Hindlimb muscle (tissue), 1 donor: Measurements from ENCODE around the gene CHID1. TPM values are rescaled to one million over a fixed set of nuclear protein-coding genes. Genes with fewer than 3 reads are reported as not detected.

Source experiments
- DNase-seq: peaks from one replicate; pipeline ENCODE4 v3.0.0-alpha.2; 2013
- polyA plus RNA-seq: library from polyadenylated mRNA; unstranded; fragments of 120-200 nt; gene quantifications from one replicate; pipeline ENCODE4 v1.2.1, GENCODE V29; 2013; ENCODE audit not compliant: insufficient read length

CHID1 gene
- polyA plus RNA-seq, 1 donor, result 61.0 TPM

DNA sequence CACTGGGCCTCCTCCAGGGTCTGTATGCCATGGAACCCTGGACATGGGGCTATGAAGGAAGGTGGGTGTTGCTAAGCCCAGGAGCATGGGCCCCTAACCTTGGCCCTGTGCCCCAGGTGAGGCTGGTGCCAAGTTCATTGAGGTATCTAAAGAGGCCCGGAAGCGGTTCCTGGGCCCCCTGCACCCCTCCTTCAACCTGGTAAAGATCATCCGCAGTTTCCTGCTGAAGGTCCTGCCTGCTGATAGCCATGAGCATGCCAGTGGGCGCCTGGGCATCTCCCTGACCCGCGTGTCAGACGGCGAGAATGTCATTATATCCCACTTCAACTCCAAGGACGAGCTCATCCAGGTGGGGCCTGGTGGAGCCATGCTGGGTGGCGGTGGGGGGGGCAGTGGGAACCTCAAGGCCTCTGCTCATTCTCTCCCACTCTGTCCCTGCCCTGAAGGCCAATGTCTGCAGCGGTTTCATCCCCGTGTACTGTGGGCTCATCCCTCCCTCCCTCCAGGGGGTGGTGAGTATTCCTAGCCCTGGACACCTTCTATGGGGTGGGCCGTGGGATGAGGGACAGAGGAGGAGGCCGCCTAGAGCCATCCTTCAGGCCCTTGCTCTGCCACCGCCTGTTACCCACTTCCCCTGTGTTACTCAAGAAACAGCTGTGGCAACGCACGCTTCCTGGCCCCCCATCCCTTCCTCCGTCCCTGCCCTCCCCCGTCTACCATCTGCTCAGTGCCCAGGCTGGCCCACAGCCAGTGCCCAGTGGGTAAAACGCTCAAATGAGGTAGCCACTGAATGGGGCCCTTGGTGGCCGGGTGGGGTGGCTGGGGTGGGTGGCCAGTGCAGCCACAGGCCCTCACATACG is 88.9 kb downstream of the CHID1 start:
- no peak for DNase-seq

DNA sequence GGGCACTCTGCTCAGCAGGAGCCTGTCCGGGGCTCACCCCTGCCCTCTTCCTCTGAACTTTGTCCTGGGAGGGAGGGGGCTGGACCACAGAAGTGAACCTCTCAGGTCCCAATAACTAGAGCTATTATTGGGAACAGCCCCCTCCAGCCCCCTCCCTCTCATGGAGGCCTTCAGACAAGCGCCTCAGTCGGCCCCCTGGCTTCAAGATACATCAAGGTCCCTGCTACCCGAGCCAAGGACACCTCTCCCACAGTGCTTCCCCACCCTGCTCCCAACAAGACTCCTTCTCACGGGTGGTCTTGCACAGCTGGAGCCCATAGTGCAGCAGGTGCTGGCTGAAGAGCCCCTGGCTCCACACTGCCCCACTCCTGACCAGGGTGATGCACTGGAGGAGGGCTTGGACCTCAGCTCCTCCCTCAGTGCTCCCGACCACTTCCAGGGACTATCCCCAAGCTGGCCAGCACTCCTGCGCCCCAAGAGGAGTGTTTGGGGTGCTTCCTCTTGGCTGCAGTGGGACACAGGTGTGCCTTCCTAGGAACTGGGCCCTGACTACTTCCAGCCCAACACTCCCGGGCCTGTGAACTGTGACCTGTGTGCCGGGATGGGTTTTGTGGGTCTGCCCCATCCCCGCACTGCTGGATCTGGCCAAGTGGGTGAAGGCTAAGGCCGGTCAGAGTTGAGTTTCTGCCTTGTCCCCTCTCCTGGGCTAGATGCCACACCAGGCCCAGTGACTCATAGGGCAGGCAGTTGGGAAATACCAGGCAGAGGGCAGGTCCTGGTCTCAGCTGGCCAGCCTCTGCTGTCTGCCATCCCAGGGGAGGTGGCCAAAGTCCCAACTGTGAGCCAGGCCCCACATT is 89.7 kb downstream of the CHID1 start:
- no peak for DNase-seq

DNA sequence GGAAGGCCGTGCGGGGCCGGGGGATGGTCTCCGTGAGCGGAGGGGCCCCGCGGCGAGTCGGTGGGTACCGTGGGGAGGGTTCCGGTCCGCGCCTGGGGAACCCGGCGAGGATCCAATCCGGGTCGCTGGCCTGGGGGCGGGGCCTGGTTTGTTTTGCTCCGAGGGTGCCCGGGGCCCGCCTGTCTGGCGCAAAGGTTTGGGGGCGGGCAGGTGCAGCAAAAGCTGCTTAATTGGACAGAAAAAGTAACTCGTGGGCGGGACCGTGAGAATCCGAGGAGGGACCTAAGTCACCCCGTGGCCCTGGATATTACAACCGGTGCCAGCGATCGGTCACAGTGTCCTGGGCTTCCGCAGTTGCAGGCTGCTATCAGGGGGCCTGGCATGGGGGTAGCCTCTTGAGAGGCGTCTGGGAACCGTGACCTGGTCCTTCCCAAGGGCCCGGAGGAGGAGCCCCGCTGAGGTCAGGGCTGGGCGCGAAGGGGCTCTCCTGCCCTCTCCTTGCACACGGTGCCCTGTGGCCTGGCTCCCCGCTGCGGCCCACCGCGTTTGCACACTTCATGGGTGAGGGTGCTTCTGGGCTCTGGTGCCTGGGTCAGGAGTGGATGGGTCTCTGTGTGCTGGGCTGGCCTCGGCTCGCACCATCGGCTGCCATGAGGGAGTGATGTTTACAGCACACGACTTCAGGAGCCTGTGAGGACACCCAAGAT is 90.5 kb downstream of the CHID1 start:
- no peak for DNase-seq

DNA sequence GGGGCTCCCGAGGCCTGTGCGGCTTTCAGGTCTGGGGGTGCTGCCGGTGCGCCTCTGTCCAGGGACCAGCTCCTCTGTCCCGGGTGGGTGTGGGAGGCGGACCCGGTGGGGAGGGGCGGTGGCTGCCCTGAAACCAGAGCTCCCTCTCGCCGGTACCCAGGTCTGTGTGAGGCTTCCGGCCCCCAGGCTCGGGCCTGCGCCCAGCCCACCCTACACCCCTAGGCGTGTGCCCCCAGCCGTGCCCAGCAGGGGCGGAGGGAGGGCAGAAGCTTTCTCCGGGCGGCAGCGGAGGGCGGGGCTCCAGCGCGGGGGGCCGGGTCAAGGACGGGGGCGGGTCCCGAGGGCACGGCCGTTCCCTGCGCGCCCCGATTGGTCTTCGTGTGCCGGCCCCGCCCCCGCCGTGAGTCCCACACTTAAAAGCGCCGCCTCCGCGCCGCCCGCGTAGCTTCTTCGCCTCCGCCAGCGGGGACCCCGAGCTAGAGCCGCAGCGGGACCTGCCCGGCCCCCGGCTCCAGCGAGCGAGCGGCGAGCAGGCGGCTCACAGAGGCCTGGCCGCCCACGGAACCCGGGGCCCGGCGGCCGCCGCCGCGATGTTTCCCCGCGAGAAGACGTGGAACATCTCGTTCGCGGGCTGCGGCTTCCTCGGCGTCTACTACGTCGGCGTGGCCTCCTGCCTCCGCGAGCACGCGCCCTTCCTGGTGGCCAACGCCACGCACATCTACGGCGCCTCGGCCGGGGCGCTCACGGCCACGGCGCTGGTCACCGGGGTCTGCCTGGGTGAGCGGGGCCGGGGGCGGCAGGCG is 91.3 kb downstream of the CHID1 start:
- DNase-seq, result peak; percentile 89

DNA sequence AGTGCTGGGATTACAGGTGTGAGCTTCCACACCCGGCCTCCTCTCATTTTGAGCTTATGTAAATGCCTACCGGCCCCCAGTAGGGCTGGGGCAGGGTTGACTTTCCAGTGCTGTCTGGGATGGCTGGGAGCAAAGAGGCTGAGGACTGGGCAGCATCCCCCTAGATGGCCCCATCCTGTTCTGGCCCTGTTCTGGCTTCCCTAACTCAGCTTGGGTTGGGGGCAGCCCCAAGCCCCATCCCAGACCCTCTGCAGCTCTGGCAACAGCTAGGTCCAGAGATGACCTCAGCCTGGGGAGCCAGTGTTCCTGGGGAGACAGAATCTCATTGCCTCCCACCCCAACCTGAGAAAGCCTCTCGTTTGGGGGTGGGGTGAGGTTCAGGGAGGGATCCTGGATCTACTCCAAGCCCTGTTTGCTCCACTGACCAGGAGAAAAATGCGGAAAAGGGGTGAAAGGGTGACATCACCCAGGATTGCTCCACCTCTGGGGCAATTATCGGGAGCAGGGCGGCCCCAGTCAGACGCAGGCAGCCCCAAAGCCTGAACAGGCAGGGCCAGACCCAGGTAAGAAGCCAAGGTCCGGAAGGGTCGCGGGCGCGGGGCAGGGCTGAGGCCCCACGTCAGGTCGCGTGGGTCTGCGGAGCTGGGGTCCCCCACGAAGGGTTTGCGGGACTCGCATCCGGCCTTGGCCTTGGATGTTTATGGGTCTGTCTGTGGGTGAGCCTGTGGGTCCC is 92.0 kb downstream of the CHID1 start, which contains the start of gene PNPLA2:
PNPLA2 (plus strand) TSS at position 519 of the 733 bp plus-strand sequence. CDS start 805 bp downstream, outside the sequence.
- no peak for DNase-seq

Other genes with a start within 250 kb of the CHID1 start
- 36.5 TPM for gene DEAF1, start 215.6 kb downstream of the CHID1 start, polyA plus RNA-seq
- 21.0 TPM for gene TMEM80, start 215.0 kb downstream of the CHID1 start, polyA plus RNA-seq
- gene EPS8L2, start 204.6 kb downstream of the CHID1 start, polyA plus RNA-seq, result 3.7 TPM
- 68.2 TPM for gene TALDO1, start 163.3 kb downstream of the CHID1 start, polyA plus RNA-seq
- 57.6 TPM for gene GATD1, start 133.3 kb downstream of the CHID1 start, polyA plus RNA-seq
- gene CEND1, start 120.7 kb downstream of the CHID1 start, polyA plus RNA-seq, result 0.67 TPM
- gene SLC25A22, start 112.5 kb downstream of the CHID1 start, polyA plus RNA-seq, result 10.9 TPM
- 11.9 TPM for gene PIDD1, start 105.6 kb downstream of the CHID1 start, polyA plus RNA-seq
- gene RPLP2, start 100.8 kb downstream of the CHID1 start, polyA plus RNA-seq, result 1,677 TPM
- 47.9 TPM for gene PNPLA2, start 91.9 kb downstream of the CHID1 start, polyA plus RNA-seq
- gene CRACR2B, start 82.9 kb downstream of the CHID1 start, polyA plus RNA-seq, result 17.3 TPM
- gene CD151, start 77.9 kb downstream of the CHID1 start, polyA plus RNA-seq, result 189 TPM
- 118 TPM for gene POLR2L, start 68.3 kb downstream of the CHID1 start, polyA plus RNA-seq
- 55.0 TPM for gene TSPAN4, start 68.0 kb downstream of the CHID1 start, polyA plus RNA-seq
- 49.7 TPM for gene AP2A2, start 15.1 kb upstream of the CHID1 start, polyA plus RNA-seq
- 0.10 TPM for gene MUC6, start 125.9 kb upstream of the CHID1 start, polyA plus RNA-seq
- gene MUC2, start 164.1 kb upstream of the CHID1 start, polyA plus RNA-seq, result 0.05 TPM
- not detected for gene MUC5AC, start 247.1 kb upstream of the CHID1 start, polyA plus RNA-seq